ENCODE results near the gene SSTR1.

The SSTR1 gene

DNA sequence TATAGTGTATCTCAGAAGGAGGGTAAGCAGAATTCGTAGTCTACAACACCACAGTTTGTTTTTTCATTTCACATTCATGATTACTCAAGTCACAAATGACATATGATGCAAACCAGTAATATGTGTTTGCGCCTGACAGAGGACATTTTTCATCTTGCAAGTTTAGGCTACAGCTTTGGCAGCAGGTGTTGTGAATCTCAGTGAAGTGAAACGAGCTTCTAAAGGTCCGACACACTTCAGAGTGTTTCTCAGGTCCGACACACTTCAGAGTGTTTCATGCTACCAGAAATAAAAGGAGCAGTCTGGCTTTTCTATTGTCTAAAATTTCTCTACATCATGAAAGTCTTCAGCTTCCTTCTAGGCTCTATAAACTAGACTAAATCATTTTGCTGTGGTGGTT is 25.5 kb downstream of the SSTR1 start:
- no peak for DNase-seq (ENCODE audit: low read depth, low spot score)

DNA sequence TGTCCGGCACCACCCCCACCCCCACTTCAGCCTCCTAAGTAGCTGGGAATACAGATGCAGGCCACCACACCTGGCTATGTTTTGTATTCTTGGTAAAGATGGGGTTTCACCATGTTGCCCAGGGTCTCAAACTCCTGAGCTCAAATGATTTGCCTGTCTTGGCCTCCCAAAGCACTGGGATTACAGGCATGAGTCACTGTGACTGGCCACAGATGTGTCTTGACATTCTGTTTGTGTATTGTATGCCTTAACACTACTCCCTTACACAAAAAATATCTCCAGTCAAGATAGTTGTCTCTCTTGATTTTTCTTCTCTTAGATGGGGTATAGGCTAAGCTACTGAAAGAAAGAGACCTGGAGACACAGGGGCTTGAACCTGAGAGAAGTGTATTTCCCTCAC is 30.6 kb downstream of the SSTR1 start:
- no peak for DNase-seq (ENCODE audit: low read depth, low spot score)

DNA sequence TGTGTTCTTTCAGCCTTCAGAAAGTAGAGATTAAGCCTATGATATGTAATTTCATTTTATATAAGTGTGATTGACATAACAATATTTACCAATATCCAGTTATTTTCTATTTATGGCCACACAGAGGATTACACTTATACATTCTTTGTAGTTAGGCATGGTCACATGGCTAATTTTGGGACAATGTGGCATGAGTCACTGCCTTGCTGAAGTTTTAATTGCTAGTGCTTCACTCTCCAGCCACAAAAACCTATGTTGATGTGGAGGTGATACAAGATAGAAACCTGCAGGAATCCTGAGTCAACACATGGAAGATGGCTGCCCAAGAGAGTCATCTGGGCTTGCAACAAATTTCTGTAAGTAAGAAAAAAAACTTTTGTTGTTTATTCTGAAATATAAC is 31.2 kb downstream of the SSTR1 start:
- DNase-seq (ENCODE audit: low read depth, low spot score): no peak

DNA sequence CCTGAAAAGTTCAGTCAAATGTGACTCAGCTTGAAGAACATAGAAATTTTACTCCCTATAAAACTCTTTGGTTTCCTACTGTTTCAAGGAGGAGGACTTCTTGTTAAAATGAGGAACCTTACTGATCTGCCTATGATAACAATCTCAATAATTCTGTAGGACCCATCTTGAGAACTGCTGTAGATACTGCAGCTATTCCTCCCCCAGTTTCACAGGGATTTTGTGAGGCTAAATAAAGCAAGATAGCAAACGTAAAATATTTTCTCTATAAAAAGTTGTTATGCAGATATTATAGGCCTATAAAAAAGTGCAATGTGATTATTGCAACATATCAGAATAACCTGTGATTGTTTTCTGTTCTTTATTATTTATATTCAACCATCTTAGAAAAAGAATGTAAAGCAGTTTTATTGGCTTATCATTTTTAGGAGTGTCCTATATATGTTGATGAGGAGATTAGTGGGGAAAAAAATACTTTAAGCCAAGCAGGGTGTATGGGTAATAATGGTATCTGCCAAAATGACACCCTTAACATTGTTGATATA is 36.1 kb downstream of the SSTR1 start:
- no peak for DNase-seq (ENCODE audit: low read depth, low spot score)

DNA sequence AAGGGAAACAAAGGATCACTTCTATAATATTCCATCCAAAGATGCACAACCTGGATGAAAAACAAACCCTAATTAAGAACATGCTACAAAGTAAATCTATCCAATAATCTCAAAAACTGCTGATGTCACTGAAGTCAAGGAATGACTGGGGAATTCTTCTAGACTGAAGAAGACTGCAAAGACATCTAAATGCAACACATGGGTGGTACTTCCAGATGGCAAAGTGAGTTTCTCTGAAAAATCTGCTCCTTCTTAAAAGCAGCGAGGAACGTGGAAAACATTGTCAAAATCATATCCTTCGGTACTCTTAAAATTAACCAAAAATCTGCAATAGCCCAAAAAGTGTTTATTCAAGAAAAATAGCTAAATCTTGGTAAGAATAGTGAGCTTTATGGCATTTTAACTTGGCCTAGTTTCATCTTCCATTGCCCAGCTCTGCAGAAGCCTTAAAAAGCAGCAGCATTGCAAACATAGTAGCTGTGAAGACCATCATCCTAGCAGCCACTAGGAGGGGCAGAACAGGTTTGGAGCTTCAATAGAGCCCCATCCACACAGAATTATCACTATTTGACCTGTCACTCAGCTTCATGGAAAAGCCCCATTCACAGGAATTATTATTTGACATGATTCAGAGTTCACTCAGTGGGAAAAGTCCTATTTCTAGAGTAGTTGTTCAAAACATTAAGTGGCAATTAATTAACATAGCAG is 40.8 kb downstream of the SSTR1 start:
- no peak for DNase-seq (ENCODE audit: low read depth, low spot score)

DNA sequence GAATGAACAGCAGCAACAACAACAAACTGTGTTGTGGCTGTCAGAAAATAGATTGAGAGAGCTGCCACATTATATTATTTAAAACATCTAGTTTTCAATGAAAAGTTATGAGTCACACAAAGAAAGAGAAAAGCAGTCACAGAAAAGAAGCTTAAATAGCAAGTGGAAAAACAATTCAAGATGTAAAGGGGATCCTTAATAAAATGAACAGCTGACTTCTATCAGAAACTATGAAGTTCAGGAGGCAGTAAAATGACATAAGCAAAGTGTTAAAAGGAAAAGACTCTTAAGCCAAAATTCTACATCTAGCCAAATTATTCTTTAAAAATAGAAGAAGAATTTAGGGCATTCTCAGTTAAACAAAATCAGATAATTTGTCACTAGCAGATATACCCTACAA is 42.6 kb downstream of the SSTR1 start:
- DNase-seq (ENCODE audit: low read depth, low spot score): no peak

DNA sequence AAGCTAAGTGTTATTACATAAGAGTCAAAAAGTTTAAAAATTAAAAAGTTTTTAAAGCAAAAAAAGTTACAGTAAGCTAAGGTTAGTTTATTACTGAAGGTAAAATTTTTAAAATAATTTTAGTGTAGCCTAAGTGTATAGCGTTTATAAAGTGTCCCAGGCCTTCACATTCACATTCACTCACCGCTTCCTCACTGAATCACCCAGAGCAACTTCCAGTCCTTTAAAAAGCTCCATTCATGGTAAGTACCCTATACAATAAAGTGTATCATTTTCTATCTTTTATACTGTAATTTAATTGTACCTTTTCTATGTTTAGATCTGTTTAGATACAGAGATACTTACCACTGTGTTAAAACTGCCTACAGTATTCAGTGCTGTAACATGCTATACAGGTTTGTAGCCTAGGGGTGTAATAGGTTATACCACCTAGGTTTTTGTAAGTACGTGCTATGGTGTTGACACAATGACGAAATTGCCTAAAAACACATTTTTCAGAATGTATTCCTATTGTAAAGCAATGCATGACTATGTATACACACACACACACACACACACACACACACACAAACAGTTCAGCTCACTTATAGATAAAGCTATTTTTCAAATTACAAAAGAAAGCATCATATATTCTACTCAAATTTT is 44.5 kb downstream of the SSTR1 start:
- DNase-seq (ENCODE audit: low read depth, low spot score): no peak

DNA sequence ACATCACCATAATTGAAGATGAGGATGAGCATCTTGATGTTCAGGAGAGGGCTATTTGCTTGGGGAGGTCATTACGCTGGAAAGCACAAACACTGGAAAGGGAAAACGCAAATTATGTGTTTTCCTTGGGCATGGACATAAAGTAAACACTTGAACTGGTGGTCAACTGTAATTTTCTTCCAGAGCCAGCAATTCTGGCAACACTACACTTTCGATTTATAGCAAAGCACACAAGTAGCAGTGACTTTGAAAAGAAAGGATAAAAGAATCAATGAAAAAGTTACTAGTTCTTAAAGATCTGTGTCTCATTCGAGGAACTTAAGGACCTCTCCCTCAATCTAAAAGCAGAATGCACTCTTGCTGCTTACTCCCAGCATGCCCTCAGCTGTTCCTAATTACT is 46.0 kb downstream of the SSTR1 start:
- DNase-seq (ENCODE audit: low read depth, low spot score): no peak

DNA sequence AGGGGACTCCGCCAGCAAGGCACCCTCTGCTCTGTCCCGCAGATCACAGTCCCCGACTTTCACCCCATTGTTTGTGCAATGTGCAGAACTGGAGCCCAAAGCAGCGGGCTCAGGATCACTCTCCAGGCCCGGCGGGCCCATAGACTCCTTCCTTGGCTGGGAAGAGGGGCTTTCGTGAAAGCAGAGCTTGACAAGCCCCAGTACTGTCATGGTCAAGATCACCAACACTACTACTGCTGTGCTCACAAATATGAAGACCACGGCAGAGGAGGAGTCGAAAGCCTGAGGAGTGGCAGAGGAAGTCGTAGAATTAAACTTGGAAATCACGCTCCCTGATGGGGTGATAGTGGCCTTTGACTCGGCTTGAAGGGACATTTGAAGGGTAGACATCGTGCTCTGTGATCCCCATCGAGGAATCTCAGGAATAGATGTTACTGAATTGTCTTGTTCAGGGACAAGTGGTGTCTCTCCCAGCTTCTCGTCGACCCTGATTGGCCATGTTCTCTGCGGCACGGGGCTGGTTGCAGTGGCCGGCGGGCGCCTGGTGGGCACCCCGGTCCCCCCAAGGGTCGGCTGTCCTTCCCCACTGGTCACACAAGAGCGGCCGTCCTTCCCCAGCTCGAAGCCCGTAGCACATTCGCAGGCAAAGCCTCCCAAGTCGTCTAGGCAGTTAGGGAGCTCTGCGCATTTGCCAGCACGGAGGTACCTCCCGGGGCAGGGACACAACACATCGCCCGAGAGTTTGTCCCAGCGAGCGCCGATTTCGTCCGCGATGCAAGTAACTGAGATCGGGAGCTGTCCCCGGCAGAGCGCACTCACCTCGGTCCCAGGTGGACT is 47.1 kb downstream of the SSTR1 start:
- DNase-seq (ENCODE audit: low read depth, low spot score): no peak

DNA sequence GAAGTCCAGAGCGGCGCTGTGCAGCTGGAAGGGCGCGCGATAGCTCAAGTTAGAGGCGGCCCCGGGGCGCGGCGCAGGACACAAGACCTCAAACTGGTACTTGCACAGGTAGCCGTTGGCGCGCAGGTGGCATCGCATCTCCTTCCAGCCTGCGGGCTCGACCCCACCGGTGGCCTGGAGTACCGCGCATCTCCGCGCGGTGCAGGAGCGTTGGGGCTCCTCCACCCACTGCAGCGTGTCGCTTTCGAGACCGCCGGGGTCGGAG is 47.6 kb downstream of the SSTR1 start:
- DNase-seq (ENCODE audit: low read depth, low spot score): no peak

DNA sequence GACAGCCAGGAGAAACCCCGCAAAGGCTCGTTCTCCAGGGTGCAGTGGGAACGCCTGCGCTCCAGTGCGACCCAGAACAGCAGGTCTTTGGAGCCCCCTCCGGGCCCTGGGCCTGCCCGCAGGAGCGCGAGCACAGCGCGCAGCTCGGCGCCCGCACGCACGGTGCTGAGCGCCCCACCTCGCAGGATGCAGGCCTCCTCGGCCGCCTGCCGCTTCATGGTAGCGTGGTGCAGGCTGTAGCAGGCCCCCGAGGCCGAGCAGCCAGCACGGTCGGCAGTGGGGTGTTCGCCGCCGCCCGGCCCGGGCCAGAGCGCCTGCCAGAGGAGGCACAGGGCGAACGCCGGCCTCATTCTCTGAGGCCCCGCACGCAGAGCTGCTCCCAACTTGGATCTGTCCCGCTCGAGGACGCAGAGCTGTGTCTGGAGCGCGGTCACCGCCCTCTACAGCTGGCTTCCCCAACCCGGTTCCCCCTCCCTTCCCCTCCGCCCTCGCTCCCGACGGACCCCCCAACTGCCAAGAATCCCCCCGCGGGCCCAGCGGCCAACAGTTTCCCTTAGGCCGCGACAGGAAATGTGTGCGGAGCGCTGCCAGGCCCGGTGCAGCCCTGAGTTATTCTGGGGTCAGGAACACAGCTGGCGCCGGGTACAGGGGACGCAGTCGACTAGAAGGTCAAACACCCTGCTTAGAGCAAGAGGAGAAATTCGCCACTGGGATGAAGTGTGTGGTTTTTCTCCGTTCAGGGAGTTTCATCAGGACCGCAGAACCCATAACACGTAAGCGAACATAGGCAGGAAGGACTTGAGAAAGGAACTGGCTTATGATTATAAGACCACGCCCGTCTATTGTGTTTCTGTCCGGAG is 48.2 kb downstream of the SSTR1 start, which contains the start of gene CLEC14A:
Gene CLEC14A (minus strand): TSS at position 421 of the 860 bp plus-strand sequence. CDS start 71 bp downstream, at position 350.
- no peak for DNase-seq (ENCODE audit: low read depth, low spot score)

DNA sequence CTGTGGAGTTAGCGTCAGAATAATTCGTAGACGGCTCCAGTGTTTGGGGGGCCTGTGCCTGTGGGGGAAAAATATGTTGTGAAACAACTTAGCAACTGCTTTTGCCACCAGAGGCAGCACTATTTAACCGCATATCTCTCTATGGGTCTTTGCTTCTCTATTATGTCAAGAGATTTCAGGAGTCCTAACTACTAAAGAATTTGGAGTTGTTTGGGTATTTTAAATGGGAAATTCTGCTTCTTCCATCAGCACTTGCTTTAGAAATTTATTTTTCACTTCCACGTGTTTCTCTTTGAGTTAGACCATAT is 48.8 kb downstream of the SSTR1 start:
- DNase-seq (ENCODE audit: low read depth, low spot score): no peak

DNA sequence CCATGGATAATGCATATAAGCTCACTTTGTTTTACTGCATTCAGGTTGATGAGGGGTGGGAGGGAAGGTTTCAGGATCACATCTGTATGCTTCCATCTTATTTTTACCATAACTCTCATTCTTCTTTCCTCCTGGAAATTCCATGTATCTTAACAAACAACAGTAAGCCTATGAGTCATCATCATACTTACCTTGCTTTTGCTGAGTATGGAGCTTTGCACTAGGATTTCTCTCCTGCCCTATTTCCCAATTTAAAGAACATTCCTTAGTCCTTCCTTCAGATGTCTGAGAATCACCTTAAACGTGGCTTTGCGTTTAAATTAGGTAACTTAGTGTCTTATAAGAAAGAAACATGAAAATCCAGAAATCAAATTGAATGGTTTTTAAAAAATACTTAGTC is 49.8 kb downstream of the SSTR1 start:
- DNase-seq (ENCODE audit: low read depth, low spot score): no peak

DNA sequence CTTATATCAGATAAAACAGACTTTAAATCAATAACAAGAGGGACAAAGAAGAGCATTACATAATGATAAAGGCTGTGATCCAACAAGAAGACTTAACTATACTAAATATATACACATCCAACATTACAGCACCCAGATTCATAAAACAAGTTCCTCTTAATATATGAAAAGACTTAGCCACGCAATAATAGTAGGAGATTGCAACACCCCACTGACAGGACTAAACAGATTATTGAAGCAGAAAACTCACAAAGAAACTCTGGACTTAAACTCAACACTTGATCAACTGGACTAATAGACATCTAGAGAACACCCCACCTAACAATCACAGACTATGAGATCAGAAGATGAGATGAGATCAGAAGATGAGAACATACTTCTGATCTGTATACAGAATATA is 53.9 kb downstream of the SSTR1 start:
- no peak for DNase-seq (ENCODE audit: low read depth, low spot score)

All from brain pericyte (primary cell).